Iris pigment epithelial cell (primary cell): Measurements from ENCODE around the gene DNTT.

Experiments used
- DNase-seq: peaks from one replicate; pipeline ENCODE4 v3.0.0-alpha.2; 2011; ENCODE audit warnings: low read depth

DNTT gene

DNA sequence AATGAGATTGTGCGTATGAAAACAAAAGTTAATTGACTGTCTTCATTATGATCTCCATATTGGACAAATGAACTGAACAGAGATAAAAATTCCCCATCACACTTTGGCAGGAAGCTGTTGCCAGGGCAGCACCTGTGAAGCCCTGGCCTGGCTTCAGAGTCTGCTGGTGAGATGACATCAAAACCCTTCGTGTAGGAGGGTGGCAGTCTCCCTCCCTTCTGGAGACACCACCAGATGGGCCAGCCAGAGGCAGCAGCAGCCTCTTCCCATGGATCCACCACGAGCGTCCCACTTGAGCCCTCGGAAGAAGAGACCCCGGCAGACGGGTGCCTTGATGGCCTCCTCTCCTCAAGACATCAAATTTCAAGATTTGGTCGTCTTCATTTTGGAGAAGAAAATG, at the start of gene DNTT:
TSS of gene DNTT (plus strand) at position 205 of the 400 bp plus-strand sequence. CDS start at position 269, 64 bp downstream.
- DNase-seq = no peak

DNA sequence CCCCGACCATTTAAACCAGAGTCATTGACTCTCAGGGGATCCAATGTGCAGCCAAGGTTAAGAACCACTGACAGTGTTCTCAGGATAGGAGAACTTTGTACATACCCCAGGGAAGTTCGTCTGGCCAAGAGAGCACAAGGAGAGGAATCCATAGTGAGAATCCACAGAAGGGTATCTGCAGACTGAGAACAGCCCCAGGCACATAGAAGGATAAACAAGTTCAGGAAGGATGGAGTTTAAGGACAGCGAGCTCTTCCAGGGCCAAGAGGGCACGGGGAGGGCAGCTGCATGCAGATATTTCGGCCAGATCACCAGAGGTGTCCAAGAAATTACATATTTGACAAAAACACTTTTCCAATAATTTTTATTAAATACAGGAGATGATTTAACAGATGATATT, 49.3 kb upstream of the DNTT start:
- DNase-seq = no peak

DNA sequence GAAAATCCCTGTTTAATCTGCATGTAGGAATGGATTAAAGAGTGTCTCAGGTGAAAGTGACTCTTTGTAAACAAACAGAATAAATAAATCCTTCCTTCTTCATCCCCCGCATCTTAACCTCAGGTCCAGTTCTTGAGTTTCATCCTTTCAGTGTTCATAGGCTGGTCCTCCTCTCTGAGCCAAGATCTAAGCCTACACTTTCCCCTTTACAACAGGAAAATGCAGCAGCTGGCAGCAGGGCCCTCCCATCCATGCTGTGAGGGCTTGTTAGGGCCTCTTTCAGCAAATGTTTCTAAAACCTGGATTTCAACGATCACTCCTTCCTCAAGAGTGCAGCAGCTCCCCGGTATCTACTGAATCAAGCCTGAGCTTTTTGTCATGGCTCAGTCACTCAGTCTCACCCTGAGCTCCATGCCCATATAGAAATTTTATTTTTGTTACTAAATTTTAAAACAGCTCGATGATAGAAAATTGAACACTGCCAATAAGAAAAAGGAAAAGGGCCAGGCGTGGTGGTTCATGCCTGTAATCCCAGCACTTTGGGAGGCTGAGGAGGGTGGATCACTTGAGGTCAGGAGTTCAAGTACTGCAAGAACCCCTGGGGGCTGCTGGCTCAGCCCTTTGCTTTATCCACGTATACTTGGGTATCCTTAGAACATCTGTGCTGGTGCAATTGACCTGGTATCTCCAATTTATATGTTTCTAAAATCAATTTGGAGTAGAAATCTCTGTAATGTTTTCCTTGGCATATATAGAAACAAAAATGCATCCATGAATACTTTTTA, 48.5 kb upstream of the DNTT start:
- no peak for DNase-seq

DNA sequence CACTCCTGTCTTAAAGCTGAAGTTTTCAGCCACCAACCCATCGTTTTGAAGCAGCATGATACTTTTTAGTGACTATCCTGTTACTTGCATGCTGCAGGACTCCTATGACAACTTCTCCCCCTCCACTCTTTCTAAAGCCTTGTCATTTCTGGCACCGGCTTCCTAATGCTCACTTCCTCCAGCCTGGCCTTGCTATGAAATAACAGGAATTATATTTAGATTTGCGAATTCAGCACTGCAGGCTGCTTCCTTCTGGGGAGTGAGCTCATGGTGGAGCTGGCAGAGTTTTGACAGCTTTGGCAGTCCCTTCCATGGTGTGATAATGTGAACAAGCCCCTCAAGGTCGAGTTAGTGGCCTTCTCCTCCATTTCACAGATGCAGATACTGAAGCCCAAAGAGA, 46.3 kb upstream of the DNTT start:
- no peak for DNase-seq

DNA sequence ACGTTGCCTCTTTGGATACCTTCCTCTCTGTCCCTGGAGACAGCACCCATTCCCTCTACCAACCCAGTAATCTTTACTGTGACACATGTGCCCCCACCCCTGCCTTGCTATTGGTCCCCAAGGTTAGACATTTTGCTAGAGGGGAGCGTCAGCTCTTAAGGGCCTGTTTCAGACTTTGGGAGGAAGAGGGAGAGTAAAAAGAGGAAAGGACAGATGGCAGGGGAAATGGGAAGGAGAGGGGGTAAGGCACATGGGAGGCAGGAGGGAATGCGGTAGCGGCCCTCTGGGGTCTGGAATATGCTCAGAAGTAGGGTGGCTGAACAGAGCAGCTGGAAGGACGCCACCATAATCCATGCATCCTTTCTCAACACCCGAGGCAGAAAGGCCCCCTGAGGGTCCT, 45.1 kb upstream of the DNTT start:
- DNase-seq = no peak

DNA sequence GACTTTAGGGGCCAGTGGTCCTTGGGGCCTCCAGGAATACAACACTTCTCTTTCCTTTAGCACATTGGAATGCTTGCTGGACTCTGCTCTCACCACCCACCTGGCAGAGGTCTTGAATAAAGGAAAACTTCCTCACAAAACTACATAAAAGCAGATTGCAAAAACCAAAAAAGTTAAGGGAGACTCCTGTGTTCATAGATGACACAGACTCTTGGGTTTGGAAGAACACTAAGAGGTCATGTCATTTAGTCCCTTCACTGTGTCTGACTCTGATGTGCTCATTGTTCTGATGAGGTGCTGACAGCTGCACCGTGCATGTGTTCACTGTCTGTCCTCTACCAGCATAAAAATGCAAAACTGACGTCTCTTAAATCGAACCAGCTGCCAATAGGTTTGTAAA, 44.2 kb upstream of the DNTT start:
- DNase-seq = no peak

DNA sequence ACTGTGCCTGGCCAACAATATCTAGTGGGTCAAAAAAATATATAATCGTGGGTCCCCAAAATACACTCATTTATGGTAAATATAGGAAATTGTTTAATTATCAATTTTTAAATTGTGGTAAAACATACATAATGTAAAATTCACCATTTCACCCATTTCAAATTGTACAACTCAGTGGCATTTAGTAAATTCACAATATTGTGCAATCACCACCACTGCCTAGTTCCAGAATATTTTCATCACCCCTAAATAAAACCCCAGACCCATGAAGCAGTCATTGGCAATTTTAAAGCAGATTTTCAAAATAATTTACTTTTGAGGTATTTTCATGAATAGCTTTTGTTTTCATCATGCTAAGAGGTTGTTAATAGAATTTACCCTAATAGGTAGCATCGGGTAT, 43.1 kb upstream of the DNTT start:
- DNase-seq = no peak

DNA sequence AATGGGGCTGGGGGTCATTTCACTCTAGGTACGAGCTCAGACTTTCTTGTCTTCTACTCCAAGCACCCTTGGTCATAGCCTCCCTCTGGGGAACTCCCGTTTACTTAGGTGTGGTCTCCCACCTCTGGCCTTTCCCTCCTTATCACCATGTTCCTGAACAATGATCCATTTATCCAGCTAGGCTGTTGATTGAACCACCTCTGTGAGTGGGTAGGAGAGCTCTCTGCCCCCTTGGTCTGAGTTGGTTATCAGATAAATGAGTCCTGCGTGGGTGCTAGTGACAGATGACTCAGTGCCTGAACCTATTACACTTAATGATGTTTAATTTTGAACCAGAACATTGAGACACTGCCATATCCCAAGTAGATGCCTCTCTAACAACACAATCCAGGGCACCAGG, 42.3 kb upstream of the DNTT start:
- DNase-seq = no peak

DNA sequence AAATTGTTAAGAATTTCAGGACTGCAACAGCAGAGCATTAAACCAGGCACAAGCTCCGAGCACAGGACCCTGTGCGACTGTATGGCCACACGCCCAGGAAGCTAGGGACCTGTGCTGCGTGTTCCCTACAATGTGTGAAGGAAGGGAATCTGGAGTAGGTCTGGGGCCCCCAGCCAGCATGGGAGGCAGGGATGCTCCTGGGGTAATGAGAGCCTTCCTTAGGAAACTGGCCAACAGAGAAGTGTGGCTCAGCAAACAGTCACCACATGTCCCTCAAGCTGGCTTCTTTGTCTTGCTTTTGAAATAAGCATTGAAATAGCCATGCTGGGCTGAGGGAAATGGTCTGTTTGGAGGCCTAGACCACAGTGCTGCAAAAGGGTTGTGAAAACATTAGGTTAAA, 41.1 kb upstream of the DNTT start:
- DNase-seq = no peak

DNA sequence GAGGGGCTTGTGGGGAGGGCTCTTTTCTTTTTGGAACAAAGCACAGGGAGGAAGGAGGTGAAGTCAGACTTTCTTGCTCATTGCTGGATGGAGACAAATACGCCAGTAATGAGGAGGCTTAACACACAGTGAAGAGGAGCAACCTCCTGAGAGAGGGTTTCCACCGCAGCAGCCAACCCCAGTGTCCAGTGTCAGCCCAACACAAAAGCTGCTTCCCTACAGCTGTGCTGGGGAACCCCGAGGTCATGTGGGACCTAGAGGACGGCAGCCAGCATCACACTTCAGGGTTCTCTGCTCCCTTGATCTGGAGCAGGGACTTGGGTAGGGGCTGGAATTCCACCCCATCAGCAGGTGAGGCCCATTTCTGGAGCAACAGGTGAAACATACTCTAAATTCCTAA, 40.6 kb upstream of the DNTT start:
- DNase-seq = no peak

DNA sequence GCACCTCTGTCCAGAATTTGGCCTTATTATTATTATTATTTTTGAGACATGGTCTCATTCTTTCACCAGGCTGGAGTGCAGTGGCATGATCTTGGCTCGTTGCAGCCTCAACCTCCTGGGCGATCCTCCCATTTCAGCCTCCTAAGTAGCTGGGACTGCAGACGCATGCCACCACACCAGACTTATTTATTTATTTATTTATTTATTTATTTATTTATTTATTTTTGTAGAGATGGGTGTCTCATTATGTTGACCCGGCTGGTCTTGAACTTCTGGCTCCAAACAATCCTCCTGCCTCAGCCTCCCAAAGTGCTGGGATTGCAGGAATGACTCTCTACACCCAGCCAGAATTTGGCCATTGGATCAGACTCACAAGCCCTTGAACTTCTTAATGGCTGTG, 39.3 kb upstream of the DNTT start:
- DNase-seq = no peak

DNA sequence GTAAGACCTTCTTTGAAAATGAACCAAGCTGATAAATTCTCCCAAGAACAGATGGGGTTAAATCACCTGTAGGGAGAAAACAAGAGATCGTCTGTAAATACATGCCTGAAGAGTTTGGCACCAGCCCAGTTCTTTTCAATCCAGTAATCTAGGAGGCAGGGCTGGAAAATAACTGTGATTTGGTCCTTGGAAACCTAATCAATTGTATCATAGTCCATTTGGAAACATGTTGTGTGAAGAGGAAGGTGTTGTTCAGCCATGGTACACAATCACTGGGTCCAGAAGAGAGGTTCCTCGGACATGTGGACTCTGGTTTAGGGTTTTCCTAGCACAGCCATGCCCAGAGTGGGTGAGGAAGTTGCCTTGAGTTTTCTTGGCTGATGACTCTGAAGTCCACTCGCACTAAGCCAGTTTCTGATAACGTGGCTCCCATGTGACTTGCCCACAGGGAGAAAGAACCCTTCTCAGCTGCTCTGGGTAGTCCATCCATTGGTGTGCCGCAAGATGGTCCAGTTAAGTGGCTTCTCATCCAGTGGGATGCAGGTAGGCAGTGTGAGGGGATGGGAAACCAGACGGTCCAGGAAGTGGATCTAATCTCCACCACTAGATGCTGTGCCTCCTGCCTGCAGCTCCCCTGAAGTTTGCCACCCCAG, 38.0 kb upstream of the DNTT start:
- DNase-seq = no peak

DNA sequence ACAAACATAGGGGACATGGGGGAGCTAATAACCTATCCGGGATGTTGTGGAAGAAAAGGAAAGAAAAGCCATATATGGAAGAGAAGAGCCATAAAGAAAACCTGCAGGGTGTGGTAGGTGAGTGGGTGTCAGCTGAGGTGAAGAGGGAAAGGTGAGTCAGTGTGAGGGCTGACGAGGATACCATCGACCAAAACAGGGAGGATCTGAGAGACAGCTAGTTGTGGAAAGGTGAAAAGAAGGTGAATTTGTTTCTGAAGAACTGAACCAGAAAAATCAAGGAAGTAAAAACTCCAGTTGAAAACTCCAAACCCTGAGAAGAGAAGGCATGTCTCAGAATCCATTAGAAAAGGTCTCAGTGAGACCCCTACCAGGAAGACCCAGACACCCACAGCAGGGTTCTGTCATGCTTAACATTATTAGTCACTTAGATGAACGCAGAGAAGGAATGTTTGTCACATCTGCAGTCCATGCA, 37.0 kb upstream of the DNTT start:
- DNase-seq = no peak

DNA sequence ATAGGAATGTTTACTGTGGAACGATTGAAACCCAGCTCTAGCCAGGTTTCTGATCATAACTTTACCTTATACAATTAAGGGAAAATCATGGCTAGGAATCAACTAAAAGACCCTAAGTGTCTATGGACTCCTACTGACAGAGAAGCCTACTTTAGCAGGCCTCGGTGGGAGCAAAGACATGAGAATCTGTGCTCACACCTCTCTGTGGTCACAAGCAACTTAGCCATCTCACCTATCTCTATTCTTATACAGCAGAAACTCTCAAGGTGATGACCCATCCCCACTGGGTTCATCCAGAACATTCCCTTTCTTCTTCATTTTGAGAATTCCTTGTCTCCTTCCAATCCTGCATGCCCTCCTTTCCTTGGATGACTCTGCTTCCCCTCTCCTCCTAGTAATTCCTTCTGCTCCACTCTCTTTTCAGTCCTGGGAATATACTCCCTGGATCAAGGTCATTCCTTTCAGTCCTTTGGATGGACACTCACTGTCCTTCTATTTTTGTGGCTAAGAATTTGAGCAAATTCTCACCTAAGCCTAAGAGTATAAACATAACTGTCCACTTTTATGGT, 35.8 kb upstream of the DNTT start:
- no peak for DNase-seq

DNA sequence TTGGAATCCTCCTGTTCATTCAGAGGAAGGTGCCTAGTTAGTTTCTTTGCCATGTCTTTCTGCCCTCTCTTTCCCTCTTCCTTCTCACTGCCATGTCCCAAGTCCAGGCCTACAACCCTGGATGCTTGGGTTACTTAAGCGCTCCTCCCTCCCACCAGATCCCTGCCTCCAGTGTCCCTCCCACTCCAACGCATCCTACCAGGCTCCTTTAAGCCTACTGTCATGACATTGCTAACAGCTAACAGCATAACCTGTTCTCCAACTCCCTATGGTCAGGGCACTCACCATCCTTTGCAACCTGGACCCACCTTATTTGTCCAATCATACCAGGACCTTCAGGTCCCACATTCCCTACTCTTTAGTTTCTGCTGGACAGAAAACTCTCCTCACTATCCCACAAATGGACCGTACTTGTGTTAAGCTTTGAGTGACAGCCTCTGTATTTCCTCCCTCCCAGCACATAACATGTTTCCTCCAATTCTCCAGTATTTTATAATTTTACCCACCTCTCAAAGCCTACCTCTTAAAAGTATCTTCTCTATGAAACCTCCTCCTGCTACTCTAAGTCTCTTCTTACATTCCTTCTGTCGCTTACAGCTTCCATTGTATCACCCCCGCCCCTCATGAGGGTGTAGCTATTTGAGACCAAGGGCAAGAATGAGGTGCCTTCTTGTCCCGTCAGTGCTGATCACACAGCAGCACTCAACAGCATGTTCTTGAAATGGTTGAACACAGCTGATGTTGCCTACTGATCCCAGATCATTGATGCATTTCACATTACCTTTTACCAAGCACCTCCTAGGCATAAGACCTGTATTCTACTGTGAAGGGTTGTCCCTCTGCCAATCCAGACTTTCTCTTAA, 34.6 kb upstream of the DNTT start:
- no peak for DNase-seq

DNA sequence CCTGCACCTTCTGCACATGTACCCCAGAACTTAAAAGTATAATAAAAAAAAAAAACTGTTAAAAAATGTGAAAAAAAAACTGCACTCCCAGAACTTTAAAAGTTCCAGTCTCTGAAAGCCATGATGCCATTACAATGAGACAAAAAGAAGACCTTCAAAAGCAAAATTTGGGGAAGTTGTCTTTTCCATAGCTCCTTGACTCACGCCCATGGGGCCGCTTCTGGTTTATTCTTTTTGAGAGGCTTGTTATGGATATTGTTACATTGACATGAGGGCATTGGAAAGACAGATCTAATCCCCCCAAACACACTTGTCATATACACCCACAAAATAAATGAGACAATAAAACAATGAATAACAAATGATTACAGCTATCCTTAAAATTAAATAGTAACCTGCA, 33.7 kb upstream of the DNTT start:
- DNase-seq = no peak

DNA sequence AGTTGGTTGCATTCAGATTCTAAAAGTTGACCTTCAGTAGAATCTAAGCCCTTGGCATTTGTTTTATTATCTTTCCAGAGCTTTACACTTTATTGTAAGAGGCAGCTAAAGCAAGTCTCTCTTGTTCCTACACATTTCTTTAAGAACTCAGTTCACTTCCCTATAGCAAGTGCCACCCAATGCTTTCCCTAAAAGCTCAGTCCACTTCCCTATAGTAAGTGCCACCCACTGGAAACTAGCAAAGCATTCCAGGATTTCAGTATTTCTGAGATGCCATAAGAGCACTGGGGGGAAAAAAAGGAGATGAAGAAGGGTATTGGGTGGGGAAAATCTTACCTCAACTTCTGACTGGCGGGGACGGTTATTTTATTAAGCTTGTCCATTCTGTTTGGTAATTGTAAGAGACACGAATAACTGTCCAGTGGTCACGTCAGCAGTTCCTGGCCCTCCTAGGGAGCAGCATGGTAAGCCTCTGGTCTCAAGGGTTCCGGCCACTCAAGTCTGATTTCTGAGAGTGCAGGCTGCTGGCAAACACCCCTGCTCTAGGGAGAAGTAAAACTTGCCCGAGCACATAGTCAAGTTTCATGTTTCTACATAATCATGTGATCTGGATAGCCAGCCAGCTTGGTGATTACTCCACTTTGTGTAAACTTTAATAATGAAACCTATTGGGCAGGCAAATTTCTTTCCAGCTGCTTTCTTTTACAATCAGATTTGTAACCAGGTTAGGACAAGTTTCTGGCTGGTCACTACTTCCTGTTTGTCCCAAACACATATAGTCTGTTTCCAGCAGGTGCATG, 33.0 kb upstream of the DNTT start, which contains the start of gene BLNK:
TSS of gene BLNK (minus strand) at position 554 of the 800 bp plus-strand sequence. CDS start at position 383, 171 bp downstream.
- DNase-seq = peak; percentile 67

DNA sequence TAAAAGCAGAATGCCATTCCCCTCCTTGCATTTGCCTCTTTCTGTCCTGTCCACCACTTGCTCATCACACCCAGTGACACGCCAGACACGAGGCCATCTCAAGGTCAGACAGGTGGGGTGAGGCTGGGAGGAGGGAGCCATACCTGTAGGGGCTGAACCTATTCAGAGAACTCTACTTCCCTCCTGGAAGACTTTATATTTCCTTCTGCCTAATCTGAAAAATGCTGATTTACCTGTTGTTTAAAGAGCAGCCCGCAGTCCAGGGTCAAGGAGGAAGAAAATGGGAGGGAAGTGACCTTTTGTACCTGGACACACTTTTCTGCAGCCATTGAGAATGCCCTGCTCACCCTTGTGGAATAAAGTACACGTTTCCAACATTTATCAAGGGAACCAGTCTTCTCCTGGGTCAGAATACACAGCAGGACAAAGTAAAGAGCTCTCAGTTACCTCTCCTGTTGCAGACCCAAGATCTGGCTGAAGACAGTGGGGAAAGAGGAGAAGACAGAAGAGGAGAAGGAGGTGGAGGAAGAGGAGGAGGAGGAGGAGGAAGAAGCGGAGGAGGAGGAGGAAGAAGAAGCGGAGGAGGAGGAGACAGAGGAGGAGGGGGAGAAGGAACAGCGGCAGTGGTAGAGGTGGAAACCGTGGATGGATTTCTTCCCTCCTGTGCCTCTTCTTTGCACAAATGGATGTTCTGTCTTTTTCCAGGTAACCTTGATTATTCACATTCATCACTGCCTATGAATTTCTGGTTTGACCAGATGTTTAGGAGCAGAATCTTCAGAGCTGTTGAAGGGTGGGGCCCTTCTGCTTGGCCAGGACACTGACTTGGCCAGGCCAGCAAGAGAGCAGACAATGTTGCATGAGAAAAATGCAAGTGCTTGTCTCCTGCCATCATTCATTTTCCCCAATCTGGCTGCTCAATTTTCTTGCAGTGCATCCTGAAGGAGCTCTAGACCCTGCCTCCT, 31.6 kb upstream of the DNTT start:
- no peak for DNase-seq

DNA sequence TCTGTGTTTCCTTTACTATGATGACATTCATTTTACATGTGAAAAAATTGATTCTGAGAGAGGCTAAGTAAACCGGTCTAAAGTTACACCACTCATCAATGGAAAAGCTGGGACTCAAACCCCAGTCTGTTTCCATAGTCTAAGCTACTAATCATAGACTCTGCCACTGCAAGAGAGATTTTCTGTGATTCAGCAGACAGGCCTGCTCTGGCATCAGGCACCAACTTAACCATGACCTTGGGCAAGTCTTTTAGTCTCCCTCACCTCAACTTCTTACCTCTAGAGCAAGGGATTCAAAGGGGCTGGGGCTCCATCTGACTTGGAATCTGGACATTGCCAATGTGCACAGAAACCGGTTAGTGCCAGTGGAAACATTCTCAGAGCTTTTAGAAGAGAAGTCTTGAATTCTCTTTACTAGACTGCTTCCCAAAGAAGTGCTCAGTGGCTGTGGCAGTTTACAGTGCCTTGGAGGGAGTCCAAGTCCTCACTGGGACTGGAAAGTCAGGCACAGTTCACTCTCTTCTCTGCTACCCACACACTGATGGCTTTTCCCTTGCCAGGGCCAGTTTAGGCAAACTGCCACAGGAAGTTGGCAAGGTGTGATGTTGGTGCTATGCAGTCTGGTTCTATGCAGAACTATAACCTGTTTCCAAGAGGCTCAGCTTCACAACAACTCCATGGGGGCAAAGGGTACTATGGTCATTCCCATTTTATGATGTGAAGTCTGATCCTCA, 28.4 kb upstream of the DNTT start:
- no peak for DNase-seq

DNA sequence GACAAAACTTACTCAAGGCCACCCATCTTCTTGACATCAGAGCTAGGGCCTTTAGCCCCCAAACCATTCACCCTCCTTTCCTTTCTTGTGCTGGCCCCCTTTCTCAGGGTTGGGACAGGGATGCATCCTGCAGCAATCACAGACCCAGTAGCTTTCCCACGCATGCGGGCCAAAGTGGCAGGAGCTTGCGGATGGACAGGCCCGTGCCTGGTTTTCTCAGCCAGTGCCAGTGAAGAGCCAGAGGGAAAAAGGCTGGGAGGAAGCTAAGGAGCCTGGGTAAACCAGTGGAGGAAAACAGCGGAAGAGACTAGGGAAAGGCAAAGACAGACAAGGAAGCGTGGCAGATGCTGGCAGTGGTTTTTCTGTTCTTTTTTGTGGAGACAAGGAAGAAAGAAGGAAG, 27.8 kb upstream of the DNTT start:
- DNase-seq = no peak
